Measurements from ENCODE around the gene DGKD.

DNA sequence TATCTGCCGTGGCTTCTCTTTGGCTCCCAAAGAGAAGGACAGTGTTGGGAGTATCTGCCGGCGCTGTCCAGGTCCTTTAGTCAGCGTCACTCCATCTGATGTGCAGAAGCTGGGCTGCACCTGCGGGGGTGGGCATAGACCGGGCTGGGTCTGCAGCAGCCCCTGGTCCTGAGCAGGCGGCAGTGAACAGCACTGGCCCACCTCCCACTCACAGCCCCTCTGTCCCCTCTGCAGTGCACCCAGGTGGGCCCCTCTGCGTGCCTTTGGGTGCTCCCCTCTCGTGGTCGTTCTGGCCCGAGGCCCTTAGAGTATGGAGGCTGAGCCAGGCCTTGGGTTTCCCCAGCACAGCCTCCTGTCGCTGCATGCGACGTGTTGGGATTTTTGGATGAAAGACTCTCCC, 116.5 kb downstream of the DGKD start:
- TF ChIP-seq, protein P1, sequence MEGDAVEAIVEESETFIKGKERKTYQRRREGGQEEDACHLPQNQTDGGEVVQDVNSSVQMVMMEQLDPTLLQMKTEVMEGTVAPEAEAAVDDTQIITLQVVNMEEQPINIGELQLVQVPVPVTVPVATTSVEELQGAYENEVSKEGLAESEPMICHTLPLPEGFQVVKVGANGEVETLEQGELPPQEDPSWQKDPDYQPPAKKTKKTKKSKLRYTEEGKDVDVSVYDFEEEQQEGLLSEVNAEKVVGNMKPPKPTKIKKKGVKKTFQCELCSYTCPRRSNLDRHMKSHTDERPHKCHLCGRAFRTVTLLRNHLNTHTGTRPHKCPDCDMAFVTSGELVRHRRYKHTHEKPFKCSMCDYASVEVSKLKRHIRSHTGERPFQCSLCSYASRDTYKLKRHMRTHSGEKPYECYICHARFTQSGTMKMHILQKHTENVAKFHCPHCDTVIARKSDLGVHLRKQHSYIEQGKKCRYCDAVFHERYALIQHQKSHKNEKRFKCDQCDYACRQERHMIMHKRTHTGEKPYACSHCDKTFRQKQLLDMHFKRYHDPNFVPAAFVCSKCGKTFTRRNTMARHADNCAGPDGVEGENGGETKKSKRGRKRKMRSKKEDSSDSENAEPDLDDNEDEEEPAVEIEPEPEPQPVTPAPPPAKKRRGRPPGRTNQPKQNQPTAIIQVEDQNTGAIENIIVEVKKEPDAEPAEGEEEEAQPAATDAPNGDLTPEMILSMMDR (IDR thresholded peaks at IDR 0.05; ENCODE audit: insufficient read depth, low read length), result no peak
- no peak for TF ChIP-seq GABPA (IDR thresholded peaks at IDR 0.05; ENCODE audit: low read depth)
- TF ChIP-seq POLR2AphosphoS5 (IDR thresholded peaks at IDR 0.05; ENCODE audit: low read depth), result no peak
- TF ChIP-seq REST (IDR thresholded peaks at IDR 0.05; ENCODE audit: insufficient replicate concordance, low read depth), result no peak
